ENCODE results near the gene IMPG2. TPM values are rescaled to one million over a fixed set of nuclear protein-coding genes. Genes with fewer than 3 reads are reported as not detected.

The IMPG2 gene
- total and polyA plus RNA-seq, 8 donors: under 0.01 to 2.3 (median 0.36) TPM; not detected in 2

DNA sequence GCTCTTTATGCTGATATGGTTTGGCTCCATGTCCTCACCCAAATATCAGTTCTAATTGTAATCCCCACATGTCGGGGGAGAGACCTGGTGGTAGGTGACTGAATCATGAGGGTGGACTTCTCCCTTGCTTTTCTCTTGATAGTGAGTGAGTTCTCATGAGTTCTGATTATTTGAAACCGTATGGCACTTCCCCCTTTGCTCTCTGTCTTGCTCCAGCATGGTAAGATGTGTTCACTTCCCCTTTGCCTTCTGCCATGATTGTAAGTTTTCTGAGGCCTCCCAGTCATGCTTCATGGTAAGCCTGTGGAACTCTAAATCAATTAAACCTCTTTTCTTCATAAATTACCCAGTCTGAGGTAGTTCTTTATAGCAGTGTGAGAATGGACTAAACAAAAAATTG lies 107.6 kb downstream of the IMPG2 start:
- H3K4me1 ChIP-seq: no peaks in the 10 kb centered on the region
- H3K9me3 ChIP-seq: peaks cover 0 to 12% (median 6%) of the 10 kb centered on the region in 4 donors
- no peaks in the 10 kb centered on the region for H3K27me3 ChIP-seq
- intact Hi-C loops (cut with DNase I; ENCODE audit: low total_unique reads): no loop called here
- 73 to 85% (median 82%) methylated on average over 2 of the region's 2 CpGs for WGBS, 5 donors
- H3K27ac ChIP-seq: no peak overlapping the region
- TF ChIP-seq, protein P1, sequence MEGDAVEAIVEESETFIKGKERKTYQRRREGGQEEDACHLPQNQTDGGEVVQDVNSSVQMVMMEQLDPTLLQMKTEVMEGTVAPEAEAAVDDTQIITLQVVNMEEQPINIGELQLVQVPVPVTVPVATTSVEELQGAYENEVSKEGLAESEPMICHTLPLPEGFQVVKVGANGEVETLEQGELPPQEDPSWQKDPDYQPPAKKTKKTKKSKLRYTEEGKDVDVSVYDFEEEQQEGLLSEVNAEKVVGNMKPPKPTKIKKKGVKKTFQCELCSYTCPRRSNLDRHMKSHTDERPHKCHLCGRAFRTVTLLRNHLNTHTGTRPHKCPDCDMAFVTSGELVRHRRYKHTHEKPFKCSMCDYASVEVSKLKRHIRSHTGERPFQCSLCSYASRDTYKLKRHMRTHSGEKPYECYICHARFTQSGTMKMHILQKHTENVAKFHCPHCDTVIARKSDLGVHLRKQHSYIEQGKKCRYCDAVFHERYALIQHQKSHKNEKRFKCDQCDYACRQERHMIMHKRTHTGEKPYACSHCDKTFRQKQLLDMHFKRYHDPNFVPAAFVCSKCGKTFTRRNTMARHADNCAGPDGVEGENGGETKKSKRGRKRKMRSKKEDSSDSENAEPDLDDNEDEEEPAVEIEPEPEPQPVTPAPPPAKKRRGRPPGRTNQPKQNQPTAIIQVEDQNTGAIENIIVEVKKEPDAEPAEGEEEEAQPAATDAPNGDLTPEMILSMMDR (IDR thresholded peaks at IDR 0.05): no peak
- TF ChIP-seq EP300 (IDR thresholded peaks at IDR 0.05) (no peak), POLR2A (IDR thresholded peaks at IDR 0.05) (no peak), POLR2AphosphoS5 (IDR thresholded peaks at IDR 0.05) (no peak)
- DNase-seq: no peak
- no peaks in the 10 kb centered on the region for H3K36me3 ChIP-seq
- H3K4me3 ChIP-seq: no peak overlapping the region

DNA sequence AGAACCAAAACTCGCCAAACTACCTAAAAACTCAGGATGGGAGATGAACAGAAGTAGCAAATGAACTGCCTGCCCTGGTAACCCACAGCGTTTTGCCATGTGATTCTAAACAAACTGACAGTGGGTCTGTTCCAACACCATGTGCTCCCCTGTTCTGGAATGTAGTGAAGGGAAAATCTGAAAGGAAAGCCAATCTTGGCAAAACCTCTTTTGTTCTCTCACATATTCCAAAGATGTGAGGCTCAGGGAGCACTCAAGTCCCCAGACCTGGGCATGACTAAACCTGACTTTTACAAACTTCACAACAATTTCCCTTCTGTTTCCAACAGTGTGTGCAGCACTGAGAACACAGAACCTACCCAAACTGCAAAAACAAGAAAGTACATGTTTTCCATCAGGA lies 116.1 kb downstream of the IMPG2 start:
- TF ChIP-seq, protein P1 (IDR thresholded peaks at IDR 0.05): no peak
- H3K27ac ChIP-seq: no peak overlapping the region
- peaks cover 0 to 27% (median 7%) of the 10 kb centered on the region in 4 donors for H3K4me1 ChIP-seq
- no peak overlapping the region for H3K4me3 ChIP-seq
- DNase-seq: peak in 1 of 2 donors; percentile 37
- no peaks in the 10 kb centered on the region for H3K27me3 ChIP-seq
- 27 to 56% (median 46%) methylated on average over 2 of the region's 2 CpGs for WGBS, 5 donors
- no peaks in the 10 kb centered on the region for H3K9me3 ChIP-seq
- intact Hi-C loops (cut with DNase I; ENCODE audit: low total_unique reads): no loop called here
- H3K36me3 ChIP-seq: no peaks in the 10 kb centered on the region

GRCh38 chr3:101203411-101203810 lies 117.0 kb downstream of the IMPG2 start:
- H3K4me3 ChIP-seq: no peak overlapping the region
- H3K4me1 ChIP-seq: peaks cover 0 to 27% (median 7%) of the 10 kb centered on the region in 4 donors
- intact Hi-C loops (cut with DNase I; ENCODE audit: low total_unique reads): no loop called here
- H3K9me3 ChIP-seq: no peaks in the 10 kb centered on the region
- 80 to 91% (median 87%) methylated on average over 5 of the region's 5 CpGs for WGBS, 5 donors
- H3K36me3 ChIP-seq: no peaks in the 10 kb centered on the region
- no peak overlapping the region for H3K27ac ChIP-seq
- no peak for TF ChIP-seq EP300 (IDR thresholded peaks at IDR 0.05)
- DNase-seq: no peak
- no peaks in the 10 kb centered on the region for H3K27me3 ChIP-seq

DNA sequence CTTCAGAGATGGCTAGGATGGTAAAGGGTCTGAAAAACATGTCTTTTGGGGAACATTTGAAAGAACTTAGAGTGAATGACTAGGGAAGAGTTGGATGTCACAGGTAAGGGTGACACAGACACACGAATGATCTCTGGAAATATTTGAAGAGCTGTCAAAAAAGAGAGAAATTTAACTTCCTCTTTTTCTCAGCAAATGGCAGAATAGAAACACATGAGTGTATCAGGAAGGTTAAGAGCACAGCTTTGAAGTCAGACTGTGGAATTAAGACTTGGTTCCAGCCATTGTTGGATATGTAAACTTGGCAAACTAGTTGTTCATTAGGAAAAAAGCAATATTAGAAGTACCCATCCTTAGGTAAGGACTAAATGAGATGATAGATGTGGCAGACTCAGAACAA lies 117.7 kb downstream of the IMPG2 start:
- Histone ChIP-seq H3K9me3 (no peaks in the 10 kb centered on the region), H3K4me3 (no peak overlapping the region), H3K36me3 (no peaks in the 10 kb centered on the region), H3K27me3 (no peaks in the 10 kb centered on the region), H3K27ac (no peak overlapping the region), H3K4me1 (peaks cover 0 to 27% (median 7%) of the 10 kb centered on the region in 4 donors)
- no peak for DNase-seq
- WGBS, 5 donors: 58 to 67% (median 59%) methylated on average over 1 of the region's 1 CpG
- intact Hi-C loops (cut with DNase I; ENCODE audit: low total_unique reads): no loop called here
- TF ChIP-seq POLR2AphosphoS5 (IDR thresholded peaks at IDR 0.05) (no peak), POLR2A (IDR thresholded peaks at IDR 0.05) (no peak), EP300 (IDR thresholded peaks at IDR 0.05) (no peak)
- TF ChIP-seq, protein P1 (IDR thresholded peaks at IDR 0.05): no peak

DNA sequence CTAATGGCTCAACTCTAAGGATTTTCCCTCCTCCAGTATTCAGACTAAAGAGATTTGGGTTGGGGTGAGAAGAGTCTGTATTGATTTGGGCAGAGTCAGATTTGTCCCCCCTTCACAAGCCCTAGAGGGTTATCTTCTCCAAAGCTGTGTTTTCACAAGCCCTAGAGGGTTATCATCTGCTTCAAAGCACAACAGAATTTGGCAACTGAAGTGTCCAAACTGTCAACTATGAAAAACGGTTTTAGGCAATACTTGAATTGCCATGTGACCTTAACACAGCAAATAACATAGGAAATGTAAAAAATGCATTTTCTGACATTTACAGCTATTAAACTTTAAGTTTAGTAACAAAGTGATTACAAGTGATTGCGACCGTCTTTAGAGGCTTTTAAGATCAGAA lies 119.9 kb downstream of the IMPG2 start:
- Histone ChIP-seq H3K4me1 (peaks cover 0 to 27% (median 11%) of the 10 kb centered on the region in 4 donors), H3K36me3 (no peaks in the 10 kb centered on the region), H3K27ac (no peak overlapping the region), H3K4me3 (no peak overlapping the region), H3K27me3 (no peaks in the 10 kb centered on the region), H3K9me3 (no peaks in the 10 kb centered on the region)
- DNase-seq: peak in 1 of 2 donors; percentile 51
- TF ChIP-seq POLR2AphosphoS5 (IDR thresholded peaks at IDR 0.05): no peak
- TF ChIP-seq EP300 (IDR thresholded peaks at IDR 0.05): no peak
- TF ChIP-seq, protein P1 (IDR thresholded peaks at IDR 0.05): no peak
- TF ChIP-seq POLR2A (IDR thresholded peaks at IDR 0.05): no peak
- intact Hi-C loops (cut with DNase I; ENCODE audit: low total_unique reads): no loop called here
- 10 to 19% (median 14%) methylated on average over 3 of the region's 3 CpGs for WGBS, 5 donors
